Renal cortical epithelial cell (primary cell): ENCODE data around the gene COMMD6. TPM values are rescaled to one million over a fixed set of nuclear protein-coding genes. Genes with fewer than 3 reads are reported as not detected.
A peak's percentile ranks its signal among the peaks of the same experiment; 100 is the strongest.

Source experiments
- DNase-seq: peaks from one replicate; pipeline ENCODE4 v3.0.0-alpha.2; 2011; ENCODE audit warnings: low read depth
- total RNA-seq: library from RNA; depleted of rRNA; stranded (reverse); fragments of >200 nt; gene quantifications from 2 replicates; pipeline ENCODE4 v1.2.3, GENCODE V29; 2014

Gene COMMD6
- total RNA-seq, 1 donor from 2014 or later: 37.5 TPM

- peak; percentile 82 for DNase-seq
Measured at GRCh38 chr13:75482070-75482819, 55.4 kb downstream of the COMMD6 start, which contains the start of gene TBC1D4. TSS of gene TBC1D4 (minus strand) at chr13:75482169. CDS start at chr13:75481767, 402 bp downstream.

- DNase-seq: no peak
Measured at GRCh38 chr13:75481176-75482069, 56.2 kb downstream of the COMMD6 start.

GRCh38 chr13:75480671-75481175, 56.9 kb downstream of the COMMD6 start:
- DNase-seq: peak; percentile 40

GRCh38 chr13:75479102-75479740, 58.4 kb downstream of the COMMD6 start:
- DNase-seq: no peak

- DNase-seq: no peak
Measured at GRCh38 chr13:75478659-75479058, 59.0 kb downstream of the COMMD6 start.

Other genes with a start within 250 kb of the COMMD6 start
- gene TBC1D4, start 55.7 kb downstream of the COMMD6 start, total RNA-seq: 15.1 and 20.1 TPM in 2 replicates
- 66.5 and 126 TPM in 2 replicates for gene UCHL3, start 11.9 kb upstream of the COMMD6 start, total RNA-seq
- gene LMO7, start 98.5 kb upstream of the COMMD6 start, total RNA-seq: 42.9 and 102 TPM in 2 replicates